ENCODE data around the gene CLP1.

CLP1 gene

GRCh38 chr11:57657194-57658022 lies at the start of gene CLP1:
TSS of gene CLP1 (plus strand) at chr11:57657762. CDS start at chr11:57659477, 1,715 bp downstream.
- Histone ChIP-seq H3K4me1 (ENCODE audit: control insufficient read depth, insufficient read depth, low read length, unreplicated experiment) (peaks cover 11% of the 10 kb centered on the region), H3K36me3 (ENCODE audit: insufficient read depth, low read length) (peaks cover 16% of the 10 kb centered on the region; the same call in 1 of the 2 replicates), H3K79me2 (ENCODE audit: control insufficient read depth, insufficient read depth, low read length, unreplicated experiment) (peaks cover 22% of the 10 kb centered on the region), H3K4me3 (ENCODE audit: low read depth, low read length) (peak within 1 kb of the TSS; percentile 88), H3K27ac (ENCODE audit: low read depth, low read length) (peak within 1 kb of the TSS; percentile 48; the same call in 1 of the 2 replicates), H2AFZ (ENCODE audit: low read length, unreplicated experiment) (peak within 1 kb of the TSS; percentile 82), H3K27me3 (ENCODE audit: insufficient read depth, low read length) (no peaks in the 10 kb centered on the region)

DNA sequence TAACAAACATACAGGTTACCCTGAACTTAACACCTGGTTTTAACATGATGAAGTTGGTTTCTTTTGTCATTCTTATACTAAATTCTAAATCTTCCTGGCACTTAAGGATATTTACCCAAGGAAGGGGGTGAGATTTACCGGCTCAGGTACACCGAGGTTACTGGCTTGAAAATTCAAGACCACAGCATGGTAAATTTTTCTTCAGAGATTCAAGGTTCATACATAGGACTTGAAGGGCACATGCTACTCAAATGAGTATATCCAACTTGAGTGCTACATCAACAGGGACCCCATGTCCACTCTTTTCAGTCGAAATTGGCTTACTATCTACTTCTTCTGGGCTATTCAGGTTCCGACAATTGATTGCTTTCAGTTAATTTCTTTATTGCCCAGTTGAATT lies 47.4 kb upstream of the CLP1 start:
- Histone ChIP-seq H3K27ac (ENCODE audit: low read depth, low read length) (no peak overlapping the region), H2AFZ (ENCODE audit: low read length, unreplicated experiment) (no peak overlapping the region), H3K36me3 (ENCODE audit: insufficient read depth, low read length) (peaks cover 13% of the 10 kb centered on the region; the same call in 1 of the 2 replicates), H3K4me1 (ENCODE audit: control insufficient read depth, insufficient read depth, low read length, unreplicated experiment) (no peaks in the 10 kb centered on the region), H3K4me3 (ENCODE audit: low read depth, low read length) (no peak overlapping the region), H3K79me2 (ENCODE audit: control insufficient read depth, insufficient read depth, low read length, unreplicated experiment) (no peaks in the 10 kb centered on the region), H3K27me3 (ENCODE audit: insufficient read depth, low read length) (no peaks in the 10 kb centered on the region)

- H3K4me3 ChIP-seq (ENCODE audit: low read depth, low read length) = no peak overlapping the region
- no peaks in the 10 kb centered on the region for H3K79me2 ChIP-seq (ENCODE audit: control insufficient read depth, insufficient read depth, low read length, unreplicated experiment)
- no peaks in the 10 kb centered on the region for H3K27me3 ChIP-seq (ENCODE audit: insufficient read depth, low read length)
Measured at GRCh38 chr11:57614234-57614772, 43.3 kb upstream of the CLP1 start.

DNA sequence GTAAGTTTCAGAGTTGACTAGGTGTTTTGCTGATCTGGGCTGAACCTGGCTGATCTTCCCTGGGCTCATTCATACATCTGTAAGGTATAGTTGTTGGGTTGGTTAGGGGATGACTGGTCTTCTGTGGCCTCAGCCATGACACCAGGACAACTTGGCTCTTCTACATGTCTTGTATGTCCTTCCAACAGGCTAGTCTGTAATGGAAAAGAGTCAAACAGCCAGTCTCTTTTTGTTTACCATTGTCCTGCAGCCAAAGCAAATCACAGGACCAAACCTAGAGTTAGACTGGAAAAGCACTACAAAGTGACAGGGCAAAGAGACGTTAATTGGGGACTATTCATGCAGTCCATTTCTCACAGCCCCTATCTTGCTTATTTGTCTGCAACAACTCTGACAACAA lies 42.3 kb upstream of the CLP1 start:
- Histone ChIP-seq H3K36me3 (ENCODE audit: insufficient read depth, low read length) (peaks cover 13% of the 10 kb centered on the region; the same call in 1 of the 2 replicates), H3K27ac (ENCODE audit: low read depth, low read length) (no peak overlapping the region), H2AFZ (ENCODE audit: low read length, unreplicated experiment) (no peak overlapping the region), H3K79me2 (ENCODE audit: control insufficient read depth, insufficient read depth, low read length, unreplicated experiment) (no peaks in the 10 kb centered on the region), H3K4me3 (ENCODE audit: low read depth, low read length) (no peak overlapping the region), H3K4me1 (ENCODE audit: control insufficient read depth, insufficient read depth, low read length, unreplicated experiment) (no peaks in the 10 kb centered on the region), H3K27me3 (ENCODE audit: insufficient read depth, low read length) (no peaks in the 10 kb centered on the region)

More at GRCh38 chr11:57614234-57614772, 43.3 kb upstream of the CLP1 start:
- peaks cover 7% of the 10 kb centered on the region; the same call in 1 of the 2 replicates for H3K36me3 ChIP-seq (ENCODE audit: insufficient read depth, low read length)
- H3K4me1 ChIP-seq (ENCODE audit: control insufficient read depth, insufficient read depth, low read length, unreplicated experiment) = no peaks in the 10 kb centered on the region
- no peak overlapping the region for H2AFZ ChIP-seq (ENCODE audit: low read length, unreplicated experiment)
- no peak overlapping the region for H3K27ac ChIP-seq (ENCODE audit: low read depth, low read length)

DNA sequence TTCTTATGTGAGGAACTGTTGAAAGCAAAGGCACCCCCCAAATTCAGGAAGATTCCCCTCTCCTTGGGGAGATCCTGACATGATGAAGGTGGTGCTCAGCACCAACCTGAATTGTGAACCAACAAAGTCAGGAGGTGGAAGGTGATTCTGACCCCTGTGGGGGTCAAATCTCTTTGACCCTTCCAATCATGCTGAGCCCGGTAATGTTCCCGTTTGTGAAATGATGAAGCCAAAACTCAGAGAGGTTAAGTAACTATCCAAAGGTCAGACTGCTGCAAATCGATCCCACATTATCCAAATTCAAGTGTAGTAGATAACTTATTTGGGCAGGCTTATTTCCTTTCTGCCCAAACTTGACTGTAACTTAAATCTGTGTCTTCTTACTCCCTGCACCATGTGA lies 41.0 kb upstream of the CLP1 start:
- Histone ChIP-seq H3K27me3 (ENCODE audit: insufficient read depth, low read length) (no peaks in the 10 kb centered on the region), H3K4me1 (ENCODE audit: control insufficient read depth, insufficient read depth, low read length, unreplicated experiment) (no peaks in the 10 kb centered on the region), H3K27ac (ENCODE audit: low read depth, low read length) (no peak overlapping the region), H3K79me2 (ENCODE audit: control insufficient read depth, insufficient read depth, low read length, unreplicated experiment) (no peaks in the 10 kb centered on the region), H2AFZ (ENCODE audit: low read length, unreplicated experiment) (no peak overlapping the region), H3K36me3 (ENCODE audit: insufficient read depth, low read length) (peaks cover 13% of the 10 kb centered on the region; the same call in 1 of the 2 replicates), H3K4me3 (ENCODE audit: low read depth, low read length) (no peak overlapping the region)

- Histone ChIP-seq H3K79me2 (ENCODE audit: control insufficient read depth, insufficient read depth, low read length, unreplicated experiment) (no peaks in the 10 kb centered on the region), H3K4me3 (ENCODE audit: low read depth, low read length) (no peak overlapping the region), H3K36me3 (ENCODE audit: insufficient read depth, low read length) (peaks cover 13% of the 10 kb centered on the region; the same call in 1 of the 2 replicates), H3K27me3 (ENCODE audit: insufficient read depth, low read length) (no peaks in the 10 kb centered on the region), H3K27ac (ENCODE audit: low read depth, low read length) (no peak overlapping the region), H2AFZ (ENCODE audit: low read length, unreplicated experiment) (no peak overlapping the region), H3K4me1 (ENCODE audit: control insufficient read depth, insufficient read depth, low read length, unreplicated experiment) (no peaks in the 10 kb centered on the region)
Measured at GRCh38 chr11:57618438-57618837, 39.1 kb upstream of the CLP1 start.

DNA sequence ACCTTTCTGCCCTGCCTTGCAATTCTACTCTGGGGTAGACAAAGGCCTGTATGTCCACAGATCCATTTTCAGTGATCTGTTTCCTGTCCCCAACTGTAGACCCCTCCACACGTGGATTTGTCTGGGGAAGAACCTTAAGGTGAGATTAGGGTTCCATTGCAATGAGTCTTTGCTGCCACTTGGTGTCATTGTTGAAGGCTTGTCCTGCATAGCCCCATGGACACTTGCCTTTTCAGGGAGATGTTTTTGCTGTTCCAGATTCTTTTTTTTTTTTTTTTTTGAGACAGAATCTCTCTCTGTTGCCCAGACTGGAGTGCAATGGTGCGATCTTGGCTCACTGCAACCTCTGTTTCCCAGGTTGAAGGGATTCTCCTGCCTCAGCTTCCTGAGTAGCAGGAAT lies 38.2 kb upstream of the CLP1 start:
- H3K36me3 ChIP-seq (ENCODE audit: insufficient read depth, low read length) = peaks cover 13% of the 10 kb centered on the region; the same call in 1 of the 2 replicates
- no peaks in the 10 kb centered on the region for H3K27me3 ChIP-seq (ENCODE audit: insufficient read depth, low read length)
- no peaks in the 10 kb centered on the region for H3K4me1 ChIP-seq (ENCODE audit: control insufficient read depth, insufficient read depth, low read length, unreplicated experiment)
- H2AFZ ChIP-seq (ENCODE audit: low read length, unreplicated experiment) = no peak overlapping the region
- H3K79me2 ChIP-seq (ENCODE audit: control insufficient read depth, insufficient read depth, low read length, unreplicated experiment) = no peaks in the 10 kb centered on the region
- no peak overlapping the region for H3K4me3 ChIP-seq (ENCODE audit: low read depth, low read length)
- H3K27ac ChIP-seq (ENCODE audit: low read depth, low read length) = no peak overlapping the region

DNA sequence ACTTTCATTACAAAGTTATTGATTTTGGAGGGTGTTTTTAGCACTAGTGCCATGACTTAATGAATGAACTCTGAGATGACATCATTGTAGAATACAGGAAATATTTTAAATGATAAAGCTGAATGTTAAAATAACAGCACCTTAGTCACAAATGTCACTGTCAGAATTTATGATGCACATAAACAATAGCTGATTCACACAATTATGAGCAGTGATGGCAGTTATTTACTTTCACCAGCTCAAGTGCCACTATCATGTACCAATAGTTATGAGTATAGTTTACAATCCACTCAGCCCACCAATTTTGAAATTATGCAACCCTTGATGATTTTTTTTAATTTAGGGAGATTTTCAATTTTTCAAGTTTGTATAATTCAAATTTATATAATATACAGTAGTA lies 37.1 kb upstream of the CLP1 start:
- Histone ChIP-seq H3K4me3 (ENCODE audit: low read depth, low read length) (no peak overlapping the region), H2AFZ (ENCODE audit: low read length, unreplicated experiment) (no peak overlapping the region), H3K4me1 (ENCODE audit: control insufficient read depth, insufficient read depth, low read length, unreplicated experiment) (no peaks in the 10 kb centered on the region), H3K36me3 (ENCODE audit: insufficient read depth, low read length) (peaks cover 11% of the 10 kb centered on the region; the same call in 1 of the 2 replicates), H3K79me2 (ENCODE audit: control insufficient read depth, insufficient read depth, low read length, unreplicated experiment) (no peaks in the 10 kb centered on the region), H3K27ac (ENCODE audit: low read depth, low read length) (no peak overlapping the region), H3K27me3 (ENCODE audit: insufficient read depth, low read length) (no peaks in the 10 kb centered on the region)

- no peak overlapping the region for H3K4me3 ChIP-seq (ENCODE audit: low read depth, low read length)
- H2AFZ ChIP-seq (ENCODE audit: low read length, unreplicated experiment) = no peak overlapping the region
- H3K27ac ChIP-seq (ENCODE audit: low read depth, low read length) = no peak overlapping the region
Measured at GRCh38 chr11:57622263-57622662, 35.3 kb upstream of the CLP1 start.

DNA sequence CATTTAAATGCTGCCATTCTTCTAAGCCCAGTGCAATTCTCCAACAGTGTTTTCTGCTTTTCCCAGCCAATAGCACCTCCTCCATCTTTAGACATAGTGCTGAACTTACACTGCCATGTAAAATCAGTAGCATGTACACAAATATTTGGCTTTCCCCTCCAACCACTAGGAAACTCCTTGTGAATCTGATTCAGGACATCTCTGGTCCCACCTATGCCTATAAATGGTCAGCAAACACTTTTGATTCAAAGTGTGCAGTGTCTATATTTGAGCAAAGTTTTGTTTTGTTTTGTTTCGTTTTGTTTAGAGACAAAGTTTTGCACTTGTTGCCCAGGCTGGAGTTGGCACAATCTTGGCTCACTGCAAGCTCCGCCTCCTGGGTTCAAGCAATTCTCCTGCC lies 32.7 kb upstream of the CLP1 start:
- Histone ChIP-seq H3K4me1 (ENCODE audit: control insufficient read depth, insufficient read depth, low read length, unreplicated experiment) (no peaks in the 10 kb centered on the region), H3K79me2 (ENCODE audit: control insufficient read depth, insufficient read depth, low read length, unreplicated experiment) (no peaks in the 10 kb centered on the region), H3K27ac (ENCODE audit: low read depth, low read length) (no peak overlapping the region), H3K4me3 (ENCODE audit: low read depth, low read length) (no peak overlapping the region), H2AFZ (ENCODE audit: low read length, unreplicated experiment) (no peak overlapping the region), H3K36me3 (ENCODE audit: insufficient read depth, low read length) (0 out of 2 replicates have a peak, but pooled peaks cover 1% of the 10 kb centered on the region), H3K27me3 (ENCODE audit: insufficient read depth, low read length) (no peaks in the 10 kb centered on the region)

More at GRCh38 chr11:57622263-57622662, 35.3 kb upstream of the CLP1 start:
- Histone ChIP-seq H3K27me3 (ENCODE audit: insufficient read depth, low read length) (no peaks in the 10 kb centered on the region), H3K4me1 (ENCODE audit: control insufficient read depth, insufficient read depth, low read length, unreplicated experiment) (no peaks in the 10 kb centered on the region), H3K36me3 (ENCODE audit: insufficient read depth, low read length) (peaks cover 11% of the 10 kb centered on the region; the same call in 1 of the 2 replicates), H3K79me2 (ENCODE audit: control insufficient read depth, insufficient read depth, low read length, unreplicated experiment) (no peaks in the 10 kb centered on the region)

All from ACC112 (cell line).